ENCODE data around the gene PTPN9. TPM values are rescaled to one million over a fixed set of nuclear protein-coding genes. Genes with fewer than 3 reads are reported as not detected.
"Not testable (repeated sequence)": the region's sequence is repeated elsewhere in the genome, so short reads cannot be mapped to it uniquely, and the experiment has no call there.

The PTPN9 gene
- total RNA-seq, 2 experiments from 2014 or later, result 46.3 to 48.7 TPM

GRCh38 chr15:75551091-75551490 is 28.0 kb downstream of the PTPN9 start:
- H3K27me3 Mint-ChIP-seq (ENCODE audit: low read depth), result no peaks in the 10 kb centered on the region
- CTCF ChIA-PET, result no interaction called here
- H3K27ac Mint-ChIP-seq, result no peak overlapping the region
- DNase-seq, result no peak
- H3K9me3 Mint-ChIP-seq (ENCODE audit: insufficient read depth), result no peaks in the 10 kb centered on the region
- no peak overlapping the region for H3K4me3 Mint-ChIP-seq
- H3K4me1 Mint-ChIP-seq (ENCODE audit: low read depth), result no peaks in the 10 kb centered on the region
- H3K36me3 Mint-ChIP-seq (ENCODE audit: low read depth), result peaks cover 12% of the 10 kb centered on the region
- ATAC-seq, result no peak
- POLR2A ChIA-PET, result no interaction called here

- CTCF ChIA-PET, result interaction anchor here (1.1 to 1.3 kb wide), 2 partner anchors 36 to 76 kb away, joined by 3 to 5 read pairs; no protein-coding TSS in a partner anchor
Measured at GRCh38 chr15:75545064-75545463, 34.1 kb downstream of the PTPN9 start.

GRCh38 chr15:75544359-75544758 is 34.8 kb downstream of the PTPN9 start:
- DNase-seq, result no peak
- ATAC-seq, result no peak
- H3K27ac Mint-ChIP-seq, result no peak overlapping the region
- ChIA-PET POLR2A (no interaction called here), CTCF (interaction anchor here (1.1 to 1.3 kb wide), 3 partner anchors 11 to 76 kb away, joined by 3 to 5 read pairs (median 4); no protein-coding TSS in a partner anchor)
- no peak overlapping the region for H3K4me3 Mint-ChIP-seq
- no peaks in the 10 kb centered on the region for H3K9me3 Mint-ChIP-seq (ENCODE audit: insufficient read depth)
- no peaks in the 10 kb centered on the region for H3K27me3 Mint-ChIP-seq (ENCODE audit: low read depth)
- H3K4me1 Mint-ChIP-seq (ENCODE audit: low read depth), result peaks cover 17% of the 10 kb centered on the region
- peaks cover 20% of the 10 kb centered on the region for H3K36me3 Mint-ChIP-seq (ENCODE audit: low read depth)

More at GRCh38 chr15:75545064-75545463, 34.1 kb downstream of the PTPN9 start:
- no peak overlapping the region for H3K27ac Mint-ChIP-seq
- no peaks in the 10 kb centered on the region for H3K9me3 Mint-ChIP-seq (ENCODE audit: insufficient read depth)
- H3K4me1 Mint-ChIP-seq (ENCODE audit: low read depth), result peaks cover 14% of the 10 kb centered on the region
- DNase-seq (no peak), ATAC-seq (no peak)
- H3K36me3 Mint-ChIP-seq (ENCODE audit: low read depth), result peaks cover 23% of the 10 kb centered on the region
- no peak overlapping the region for H3K4me3 Mint-ChIP-seq
- no peaks in the 10 kb centered on the region for H3K27me3 Mint-ChIP-seq (ENCODE audit: low read depth)
- POLR2A ChIA-PET, result no interaction called here

- H3K4me3 Mint-ChIP-seq; ATAC-seq; H3K9me3 Mint-ChIP-seq (ENCODE audit: insufficient read depth); H3K27me3 Mint-ChIP-seq (ENCODE audit: low read depth); POLR2A ChIA-PET; H3K27ac Mint-ChIP-seq; DNase-seq: not testable (repeated sequence)
- H3K36me3 Mint-ChIP-seq (ENCODE audit: low read depth), result peaks cover 24% of the 10 kb centered on the region
- CTCF ChIA-PET, result interaction anchor here (1.1 kb wide), 1 partner anchor 10 kb away, joined by 4 read pairs; no protein-coding TSS in a partner anchor
- peaks cover 17% of the 10 kb centered on the region for H3K4me1 Mint-ChIP-seq (ENCODE audit: low read depth)
Measured at GRCh38 chr15:75542949-75543545, 36.1 kb downstream of the PTPN9 start.

GRCh38 chr15:75542386-75542797 is 36.7 kb downstream of the PTPN9 start:
- Mint-ChIP-seq H3K9me3 (ENCODE audit: insufficient read depth) (no peaks in the 10 kb centered on the region), H3K4me3 (no peak overlapping the region), H3K27me3 (ENCODE audit: low read depth) (no peaks in the 10 kb centered on the region), H3K4me1 (ENCODE audit: low read depth) (peaks cover 17% of the 10 kb centered on the region), H3K36me3 (ENCODE audit: low read depth) (peaks cover 26% of the 10 kb centered on the region), H3K27ac (no peak overlapping the region)
- POLR2A ChIA-PET, result no interaction called here
- no peak for DNase-seq
- CTCF ChIA-PET, result no interaction called here
- no peak for ATAC-seq

- no peak for DNase-seq
- Mint-ChIP-seq H3K36me3 (ENCODE audit: low read depth) (peaks cover 20% of the 10 kb centered on the region), H3K4me3 (no peak overlapping the region), H3K27ac (no peak overlapping the region), H3K9me3 (ENCODE audit: insufficient read depth) (no peaks in the 10 kb centered on the region), H3K27me3 (ENCODE audit: low read depth) (no peaks in the 10 kb centered on the region), H3K4me1 (ENCODE audit: low read depth) (peaks cover 19% of the 10 kb centered on the region)
- CTCF ChIA-PET, result no interaction called here
- POLR2A ChIA-PET, result no interaction called here
- ATAC-seq, result no peak
Measured at GRCh38 chr15:75538376-75538775, 40.7 kb downstream of the PTPN9 start.

- H3K27ac Mint-ChIP-seq, result no peak overlapping the region
- H3K9me3 Mint-ChIP-seq (ENCODE audit: insufficient read depth), result no peaks in the 10 kb centered on the region
- H3K4me3 Mint-ChIP-seq, result no peak overlapping the region
- ATAC-seq (no peak), DNase-seq (no peak)
- peaks cover 16% of the 10 kb centered on the region for H3K4me1 Mint-ChIP-seq (ENCODE audit: low read depth)
- H3K27me3 Mint-ChIP-seq (ENCODE audit: low read depth), result no peaks in the 10 kb centered on the region
- POLR2A ChIA-PET, result no interaction called here
- CTCF ChIA-PET, result interaction anchor here (1.5 kb wide), 1 partner anchor 10 kb away, joined by 4 read pairs; no protein-coding TSS in a partner anchor
- H3K36me3 Mint-ChIP-seq (ENCODE audit: low read depth), result peaks cover 14% of the 10 kb centered on the region
Measured at GRCh38 chr15:75533945-75534344, 45.2 kb downstream of the PTPN9 start.

GRCh38 chr15:75532413-75533250 is 46.5 kb downstream of the PTPN9 start:
- DNase-seq, result no peak
- POLR2A ChIA-PET, result no interaction called here
- CTCF ChIA-PET, result interaction anchor here (0.7 to 1.5 kb wide), 6 partner anchors 11 to 165 kb away, joined by 3 to 5 read pairs (median 3); partner anchors contain the start of gene SNUPN
- Mint-ChIP-seq H3K4me3 (no peak overlapping the region), H3K27ac (no peak overlapping the region), H3K27me3 (ENCODE audit: low read depth) (no peaks in the 10 kb centered on the region), H3K9me3 (ENCODE audit: insufficient read depth) (no peaks in the 10 kb centered on the region), H3K4me1 (ENCODE audit: low read depth) (peaks cover 16% of the 10 kb centered on the region), H3K36me3 (ENCODE audit: low read depth) (peaks cover 6% of the 10 kb centered on the region)
- no peak for ATAC-seq

GRCh38 chr15:75531041-75531450 is 48.1 kb downstream of the PTPN9 start:
- POLR2A ChIA-PET, result no interaction called here
- H3K27me3 Mint-ChIP-seq (ENCODE audit: low read depth), result no peaks in the 10 kb centered on the region
- H3K27ac Mint-ChIP-seq, result no peak overlapping the region
- peaks cover 16% of the 10 kb centered on the region for H3K4me1 Mint-ChIP-seq (ENCODE audit: low read depth)
- no peak overlapping the region for H3K4me3 Mint-ChIP-seq
- H3K9me3 Mint-ChIP-seq (ENCODE audit: insufficient read depth), result no peaks in the 10 kb centered on the region
- CTCF ChIA-PET, result interaction anchor here (0.5 to 1.1 kb wide), 3 partner anchors 45 to 163 kb away, joined by 3 to 4 read pairs (median 3); partner anchors contain the start of genes IMP3 and MAN2C1
- peaks cover 15% of the 10 kb centered on the region for H3K36me3 Mint-ChIP-seq (ENCODE audit: low read depth)
- ATAC-seq, result no peak
- DNase-seq, result no peak

GRCh38 chr15:75530169-75530568 is 48.9 kb downstream of the PTPN9 start:
- H3K27me3 Mint-ChIP-seq (ENCODE audit: low read depth), result no peaks in the 10 kb centered on the region
- ATAC-seq (no peak), DNase-seq (no peak)
- H3K4me1 Mint-ChIP-seq (ENCODE audit: low read depth), result peaks cover 16% of the 10 kb centered on the region
- no peak overlapping the region for H3K4me3 Mint-ChIP-seq
- ChIA-PET POLR2A (no interaction called here), CTCF (interaction anchor here (0.6 kb wide), 1 partner anchor 142 kb away, joined by 3 read pairs; no protein-coding TSS in a partner anchor)
- no peak overlapping the region for H3K27ac Mint-ChIP-seq
- no peaks in the 10 kb centered on the region for H3K9me3 Mint-ChIP-seq (ENCODE audit: insufficient read depth)
- H3K36me3 Mint-ChIP-seq (ENCODE audit: low read depth), result peaks cover 17% of the 10 kb centered on the region

- H3K36me3 Mint-ChIP-seq (ENCODE audit: low read depth), result peaks cover 40% of the 10 kb centered on the region
- POLR2A ChIA-PET; H3K4me3 Mint-ChIP-seq; ATAC-seq; H3K27ac Mint-ChIP-seq; H3K27me3 Mint-ChIP-seq (ENCODE audit: low read depth); H3K4me1 Mint-ChIP-seq (ENCODE audit: low read depth); DNase-seq; H3K9me3 Mint-ChIP-seq (ENCODE audit: insufficient read depth): not testable (repeated sequence)
- CTCF ChIA-PET, result interaction anchor here (0.9 kb wide), 1 partner anchor 161 kb away, joined by 3 read pairs; no protein-coding TSS in a partner anchor
Measured at GRCh38 chr15:75525756-75526155, 53.4 kb downstream of the PTPN9 start.

- Mint-ChIP-seq H3K36me3 (ENCODE audit: low read depth) (peaks cover 51% of the 10 kb centered on the region), H3K4me3 (no peak overlapping the region), H3K4me1 (ENCODE audit: low read depth) (no peaks in the 10 kb centered on the region), H3K9me3 (ENCODE audit: insufficient read depth) (no peaks in the 10 kb centered on the region), H3K27me3 (ENCODE audit: low read depth) (no peaks in the 10 kb centered on the region), H3K27ac (no peak overlapping the region)
- POLR2A ChIA-PET, result no interaction called here
- CTCF ChIA-PET, result no interaction called here
- ATAC-seq, result no peak
- no peak for DNase-seq
Measured at GRCh38 chr15:75523011-75523410, 56.1 kb downstream of the PTPN9 start.

Data from activated CD8-positive, alpha-beta T cell treated with anti-CD3 and anti-CD28 coated beads, Interleukin-2, amount 10 ng/mL, durations not matched to agents 7 days and 5 days (primary cell).